DMS153 treated with DMSO at 0.1 percent for 48 hours (cell line): ENCODE measurements around the gene RGS4.

Experiments
- DNase-seq: peaks from one replicate; lab custom pipeline; 2025; ENCODE audit not compliant: unreplicated experiment; lab: John Stamatoyannopoulos, UW

RGS4 gene

DNA sequence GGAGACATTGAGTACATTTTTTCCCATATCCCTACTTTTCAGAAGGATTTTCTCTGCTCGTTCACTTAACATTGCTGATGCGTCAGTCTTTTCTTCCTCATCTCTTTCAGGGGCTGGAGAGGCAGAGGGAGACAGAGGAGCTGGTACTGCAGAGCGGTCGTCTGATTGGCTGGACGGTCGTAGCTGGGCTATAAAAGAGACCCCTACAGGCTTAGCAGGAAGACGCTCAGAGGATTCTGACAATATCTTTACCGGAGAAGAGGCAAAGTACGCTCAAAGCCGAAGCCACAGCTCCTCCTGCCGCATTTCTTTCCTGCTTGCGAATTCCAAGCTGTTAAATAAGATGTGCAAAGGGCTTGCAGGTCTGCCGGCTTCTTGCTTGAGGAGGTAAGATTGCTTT, at the start of gene RGS4:
TSS of gene RGS4 (plus strand) at position 220 of the 400 bp plus-strand sequence. CDS start at position 344, 124 bp downstream.
- peak; percentile 91 for DNase-seq

DNA sequence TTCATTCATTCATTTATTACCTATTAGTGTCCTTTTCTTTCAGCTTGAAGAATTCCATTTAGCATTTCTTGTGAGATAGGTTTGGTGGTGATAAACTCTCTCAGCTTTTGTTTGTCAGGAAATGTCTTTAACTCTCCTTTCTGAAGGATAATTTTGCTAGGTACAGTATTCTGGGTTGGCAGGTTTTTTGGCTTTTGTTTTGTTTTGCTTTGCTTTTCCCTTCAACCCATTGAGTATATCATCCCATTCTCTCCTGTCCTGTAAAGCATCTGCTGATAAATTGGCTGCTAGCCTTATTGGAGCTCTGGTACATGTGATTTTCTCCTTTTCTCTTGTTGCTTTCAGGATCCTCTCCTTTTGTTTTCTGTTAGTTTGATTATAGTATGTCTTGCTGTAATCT, 47.0 kb upstream of the RGS4 start:
- no peak for DNase-seq

DNA sequence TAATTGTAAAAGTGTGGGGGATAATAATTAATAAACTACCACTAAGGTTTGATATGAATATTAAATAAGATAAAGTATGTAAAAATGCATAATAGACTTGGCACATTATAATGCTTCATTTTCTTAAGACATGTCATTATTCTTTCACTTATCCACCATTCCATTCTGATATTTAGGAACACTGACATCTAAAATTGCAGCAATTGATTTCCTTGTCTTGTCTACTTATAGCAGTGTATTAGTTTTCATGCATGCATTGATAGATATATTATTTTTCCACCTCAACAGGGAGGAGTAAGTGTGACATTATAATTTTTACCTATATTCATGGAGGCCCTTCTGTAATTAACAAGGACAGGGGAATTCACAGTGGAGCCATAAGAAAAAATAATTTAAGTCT, 41.6 kb upstream of the RGS4 start:
- DNase-seq = no peak

DNA sequence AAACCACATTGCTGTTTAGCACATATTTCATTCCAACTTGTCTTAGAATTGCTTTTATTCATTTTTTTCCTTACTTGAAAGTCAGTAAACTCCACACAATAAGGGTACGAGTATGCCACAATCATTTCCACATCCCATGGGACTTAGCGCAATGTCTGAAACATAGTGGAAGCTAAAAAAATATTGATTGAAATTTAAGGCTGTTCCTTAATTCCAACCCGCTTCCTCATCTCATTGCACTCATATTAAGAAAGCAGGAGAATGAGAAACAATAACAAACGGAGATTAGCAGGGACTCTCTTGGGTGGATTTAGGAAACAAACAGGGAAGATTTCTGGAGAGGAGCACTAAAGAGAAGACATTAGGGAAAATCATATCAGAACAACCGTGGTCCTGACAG, 39.3 kb upstream of the RGS4 start:
- no peak for DNase-seq

GRCh38 chr1:163035446-163036249, 33.5 kb upstream of the RGS4 start:
- no peak for DNase-seq

DNA sequence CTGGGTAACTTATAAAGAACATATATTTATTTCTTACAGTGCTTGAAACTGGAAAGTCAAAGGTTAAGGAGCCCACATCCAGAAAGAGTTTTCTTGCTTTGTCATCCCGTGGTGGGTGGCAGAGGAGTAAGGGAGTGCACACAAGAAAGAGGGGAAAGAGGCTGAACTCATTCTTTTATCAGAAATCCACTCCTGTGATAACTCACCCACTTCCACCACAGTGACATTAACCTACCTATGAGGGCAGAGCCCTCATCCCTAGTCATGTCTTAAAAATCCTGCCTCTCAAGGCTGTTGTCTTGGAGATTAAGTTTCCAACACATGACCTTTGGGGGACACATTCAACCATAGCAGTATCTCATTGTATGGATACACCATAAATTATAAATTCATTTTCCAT, 32.5 kb upstream of the RGS4 start:
- no peak for DNase-seq

GRCh38 chr1:163038928-163039706, 30.0 kb upstream of the RGS4 start:
- no peak for DNase-seq

- no peak for DNase-seq
Measured at GRCh38 chr1:163039707-163040093, 29.5 kb upstream of the RGS4 start.

GRCh38 chr1:163046071-163046470, 23.1 kb upstream of the RGS4 start:
- DNase-seq = no peak

- no peak for DNase-seq
Measured at GRCh38 chr1:163047951-163048659, 21.1 kb upstream of the RGS4 start.

DNA sequence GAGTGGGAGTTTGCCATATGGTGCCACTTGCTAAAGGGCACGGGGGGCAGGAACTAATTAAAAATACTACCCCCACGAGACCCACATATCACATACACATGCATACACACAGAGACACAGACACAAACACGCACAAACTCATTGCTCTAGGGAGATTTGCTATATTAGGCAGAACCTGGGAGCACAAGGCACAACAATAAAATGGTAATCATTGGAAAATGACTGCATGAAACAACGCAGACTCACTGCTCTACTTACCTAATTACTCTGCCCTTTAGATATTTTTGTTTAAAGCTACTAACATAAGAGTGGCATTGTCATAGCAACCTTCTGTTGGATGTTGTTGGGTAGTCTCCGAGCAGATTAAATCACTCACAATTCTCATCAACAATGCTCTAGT, 20.3 kb upstream of the RGS4 start:
- peak; percentile 35 for DNase-seq

DNA sequence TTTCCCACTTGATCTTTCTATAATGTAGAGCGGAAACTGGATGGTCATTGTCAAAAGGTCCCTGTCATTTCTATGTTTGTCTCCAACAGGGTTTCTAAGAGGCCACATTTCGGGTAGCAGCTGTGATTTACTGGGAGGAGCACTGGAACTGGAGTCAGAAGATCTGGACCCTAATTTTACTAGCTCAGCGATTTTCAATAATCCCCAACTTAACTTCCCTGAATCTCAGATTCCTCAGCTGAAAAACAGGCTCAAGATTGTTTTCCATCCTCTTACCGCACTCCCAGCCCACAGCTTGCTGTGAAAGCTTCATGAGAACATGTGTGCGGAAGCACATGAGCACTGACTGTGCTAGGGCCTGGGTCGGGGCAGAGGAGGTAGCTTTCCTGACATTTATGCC, 19.9 kb upstream of the RGS4 start:
- no peak for DNase-seq

GRCh38 chr1:163050496-163050895, 18.7 kb upstream of the RGS4 start:
- no peak for DNase-seq

DNA sequence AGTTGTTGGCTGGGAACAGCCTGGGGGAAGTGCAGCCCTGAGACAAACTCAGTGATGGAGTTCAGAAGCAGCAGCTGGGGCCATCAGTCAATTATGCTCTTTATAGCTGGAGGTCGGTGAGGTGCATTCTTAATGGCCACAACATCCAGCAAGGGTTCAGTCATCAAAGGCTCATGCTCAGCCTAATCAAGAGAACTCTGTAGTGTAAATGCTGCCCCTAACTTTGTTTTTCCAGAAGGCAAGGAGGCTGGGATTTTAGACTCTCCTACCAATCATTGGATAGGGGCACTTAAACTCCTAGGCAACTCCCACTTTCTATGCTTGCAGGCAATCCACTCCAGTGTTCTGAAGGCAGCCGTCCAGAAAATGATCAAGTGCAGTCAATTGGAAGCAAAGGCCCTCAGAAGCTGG, 15.0 kb upstream of the RGS4 start:
- DNase-seq = peak; percentile 64

- DNase-seq = peak; percentile 63
Measured at GRCh38 chr1:163055005-163055404, 14.2 kb upstream of the RGS4 start.

DNA sequence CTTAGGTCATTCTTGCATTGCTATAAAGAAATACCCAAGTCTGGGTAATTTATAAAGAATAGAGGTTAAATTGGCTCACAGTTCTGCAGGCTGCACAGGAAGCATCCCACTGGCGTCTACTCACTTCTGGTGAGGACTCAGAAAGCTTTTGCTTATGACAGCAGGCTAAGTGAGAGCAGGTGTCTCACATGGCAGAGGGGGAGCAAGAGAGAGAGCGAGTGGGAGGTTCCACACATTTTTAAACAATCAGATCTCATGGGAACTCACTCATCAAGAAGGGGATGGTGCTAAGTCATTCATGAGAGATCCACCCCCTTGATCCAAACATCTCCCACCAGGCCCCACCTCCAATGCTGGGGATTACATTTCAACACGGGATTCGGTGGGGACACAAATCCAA, 13.6 kb upstream of the RGS4 start:
- peak; percentile 98 for DNase-seq

DNA sequence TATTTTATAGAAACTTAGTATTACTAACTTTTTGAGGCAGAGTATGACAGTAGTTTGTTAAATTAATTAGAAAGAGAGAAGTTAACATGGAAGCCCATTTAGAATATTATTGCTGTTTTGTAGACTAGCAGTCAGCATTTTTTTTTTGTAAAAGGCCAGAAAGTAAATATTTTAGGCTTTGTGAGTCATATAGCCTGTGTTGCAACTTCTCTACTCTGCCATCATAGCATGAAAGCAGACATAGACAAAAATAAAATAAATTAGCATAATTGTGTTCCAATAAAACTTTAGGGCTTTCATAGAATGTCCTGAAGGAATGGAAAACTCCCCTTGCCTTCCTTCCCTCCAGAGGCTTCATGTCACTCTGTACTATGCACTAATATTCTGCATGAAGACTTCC, 12.3 kb upstream of the RGS4 start:
- no peak for DNase-seq

DNA sequence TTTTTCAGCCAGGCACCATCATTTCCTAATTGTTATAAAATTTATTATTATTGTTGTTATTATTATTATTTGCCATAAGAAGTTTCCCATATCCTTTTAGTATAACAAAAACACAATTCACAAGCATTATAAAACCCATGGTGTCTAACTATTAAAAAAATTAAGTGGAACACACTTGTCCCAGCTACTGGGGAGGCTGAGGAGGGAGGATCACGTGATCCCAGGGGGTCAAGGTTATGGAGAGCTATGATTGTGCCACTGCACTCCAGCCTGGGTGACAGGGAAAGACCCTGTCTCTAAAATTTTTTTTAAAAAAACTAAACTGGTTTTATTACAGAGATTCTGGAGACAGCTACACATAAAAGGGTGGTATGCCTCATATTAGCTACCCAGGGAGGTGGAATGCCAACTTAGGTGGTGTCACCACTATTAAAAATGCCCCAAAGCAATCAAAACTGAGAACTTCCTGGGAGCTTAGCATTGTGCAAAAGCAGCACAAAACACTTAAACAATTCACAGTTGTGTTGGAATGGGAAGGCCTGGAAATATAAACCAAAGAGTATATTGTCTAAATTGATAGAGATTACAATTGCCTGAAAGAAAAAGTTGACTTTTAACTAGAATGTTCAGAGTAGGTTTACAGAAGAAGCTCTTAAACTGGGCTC, 8.7 kb upstream of the RGS4 start:
- DNase-seq = no peak

GRCh38 chr1:163063143-163063542, 6.0 kb upstream of the RGS4 start:
- no peak for DNase-seq

DNA sequence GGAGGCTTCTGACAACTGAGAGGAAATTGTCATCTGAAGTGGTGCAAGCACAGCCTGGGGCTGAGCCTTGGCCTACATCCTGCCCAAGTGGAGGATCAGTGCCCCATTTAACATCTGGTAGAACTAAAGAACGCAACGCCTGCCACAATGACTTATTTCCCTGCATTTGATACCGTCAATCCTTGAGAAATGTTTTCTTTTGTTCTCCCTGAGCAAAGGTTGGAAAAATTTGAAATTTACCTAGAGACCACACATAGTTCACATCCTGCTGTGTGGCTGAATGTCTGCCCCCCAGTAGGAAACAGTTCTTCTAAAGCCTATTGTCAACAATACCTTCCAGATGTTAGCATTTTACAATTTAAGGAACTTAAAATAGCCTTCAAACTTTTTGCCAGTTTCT, 5.6 kb upstream of the RGS4 start:
- DNase-seq = no peak

DNA sequence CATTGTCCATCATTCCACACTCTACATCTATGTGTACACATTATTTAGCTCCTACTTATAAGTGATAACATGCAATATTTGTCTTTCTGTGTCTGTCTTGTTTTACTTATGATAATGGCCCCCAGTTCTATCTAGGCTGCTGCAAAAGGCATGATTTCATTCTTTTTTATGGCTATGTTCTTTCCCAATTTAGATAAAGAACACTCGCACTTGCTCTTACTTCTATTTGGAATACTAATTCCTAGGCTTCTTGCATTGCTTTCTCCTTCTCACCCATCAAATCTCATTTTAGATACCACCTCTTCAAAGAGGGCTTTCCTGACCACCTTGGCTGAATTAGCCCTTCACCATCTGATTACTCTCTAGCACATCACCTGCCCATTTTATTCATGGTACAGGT, 3.0 kb upstream of the RGS4 start:
- no peak for DNase-seq
